Lower leg skin (tissue), 3 donors: ENCODE results near the gene DOCK3.

Experiments
- CTCF ChIP-seq, 3 donors: fragments of 450-650 bp; IDR thresholded peaks; one replicate each; pipeline ENCODE4 v1.5.1; 2016; ENCODE audit warnings: antibody characterized with exemption in 3 of 3, mild to moderate bottlenecking in 3 of 3, moderate library complexity in 2 of 3
- POLR2A ChIP-seq, 2 donors: fragments of 450-650 bp; IDR thresholded peaks; one replicate each; pipeline ENCODE4 v1.6.1; 2016 to 2017; ENCODE audit warnings: antibody characterized with exemption in 2 of 2, mild to moderate bottlenecking in 1 of 2, moderate library complexity in 1 of 2

- no peak for TF ChIP-seq CTCF (IDR thresholded peaks at IDR 0.05)
- no peak for TF ChIP-seq POLR2A (IDR thresholded peaks at IDR 0.05)
Observed at GRCh38 chr3:50830451-50830850, 155.7 kb downstream of the DOCK3 start.
